ENCODE results near the gene CSNK2B. TPM values are rescaled to one million over a fixed set of nuclear protein-coding genes. Genes with fewer than 3 reads are reported as not detected.

CSNK2B gene
- total and polyA plus RNA-seq, 9 of the 15 experiments (the other 6 are each of a cell fraction or from before 2014, with no cell fraction given) = 120 to 1,126 (median 529) TPM

GRCh38 chr6:31651602-31652191 lies 14.2 kb upstream of the CSNK2B start (continued):
- TF ChIP-seq MGA (IDR thresholded peaks at IDR 0.05) (no peak), CEBPG (CRISPR knock-in tag; IDR thresholded peaks at IDR 0.05) (no peak; the same call in 1 of the 2 replicates), CEBPG (tag; conservative IDR thresholded peaks at IDR 0.05 in 1 of 2, IDR thresholded peaks at IDR 0.05 in 1 of 2) (0 out of 4 replicates have a peak, but pooled peaks of 1 of the 2 experiments have one; percentile 18), HDGF (IDR thresholded peaks at IDR 0.05) (0 out of 2 replicates have a peak, but pooled peaks have one; percentile 72), ARID3B (CRISPR knock-in tag; IDR thresholded peaks at IDR 0.05; ENCODE audit: borderline replicate concordance) (no peak), PRDM10 (IDR thresholded peaks at IDR 0.05; ENCODE audit: partially characterized antibody) (no peak), RBBP5 (IDR thresholded peaks at IDR 0.05; ENCODE audit: borderline replicate concordance, insufficient read depth, low read length, poor library complexity, severe bottlenecking) (no peak), ZNF232 (CRISPR knock-in tag; IDR thresholded peaks at IDR 0.05) (no peak), ZNF146 (CRISPR knock-in tag; IDR thresholded peaks at IDR 0.05; ENCODE audit: unreplicated experiment) (no peak)
